D721Med (cell line): ENCODE results near the gene BCO2.

Source experiments
- DNase-seq: peaks from one replicate; pipeline ENCODE4 v3.0.0; 2011; ENCODE audit warnings: low spot score; ENCODE audit not compliant: insufficient read length
- FAIRE-seq: peaks from 2 replicates; lab custom pipeline; 2011; peaks lifted over from hg19 to GRCh38; lab: Jason Lieb, UNC
- TF ChIP-seq, protein P1 (sequence below): IDR thresholded peaks from 2 replicates; pipeline ENCODE4 v1.5.1; 2012; ENCODE audit warnings: mild to moderate bottlenecking, control low read depth; ENCODE audit not compliant: insufficient read depth; ENCODE audit errors: missing control alignments

BCO2 gene, protein sequence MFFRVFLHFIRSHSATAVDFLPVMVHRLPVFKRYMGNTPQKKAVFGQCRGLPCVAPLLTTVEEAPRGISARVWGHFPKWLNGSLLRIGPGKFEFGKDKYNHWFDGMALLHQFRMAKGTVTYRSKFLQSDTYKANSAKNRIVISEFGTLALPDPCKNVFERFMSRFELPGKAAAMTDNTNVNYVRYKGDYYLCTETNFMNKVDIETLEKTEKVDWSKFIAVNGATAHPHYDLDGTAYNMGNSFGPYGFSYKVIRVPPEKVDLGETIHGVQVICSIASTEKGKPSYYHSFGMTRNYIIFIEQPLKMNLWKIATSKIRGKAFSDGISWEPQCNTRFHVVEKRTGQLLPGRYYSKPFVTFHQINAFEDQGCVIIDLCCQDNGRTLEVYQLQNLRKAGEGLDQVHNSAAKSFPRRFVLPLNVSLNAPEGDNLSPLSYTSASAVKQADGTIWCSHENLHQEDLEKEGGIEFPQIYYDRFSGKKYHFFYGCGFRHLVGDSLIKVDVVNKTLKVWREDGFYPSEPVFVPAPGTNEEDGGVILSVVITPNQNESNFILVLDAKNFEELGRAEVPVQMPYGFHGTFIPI

DNA sequence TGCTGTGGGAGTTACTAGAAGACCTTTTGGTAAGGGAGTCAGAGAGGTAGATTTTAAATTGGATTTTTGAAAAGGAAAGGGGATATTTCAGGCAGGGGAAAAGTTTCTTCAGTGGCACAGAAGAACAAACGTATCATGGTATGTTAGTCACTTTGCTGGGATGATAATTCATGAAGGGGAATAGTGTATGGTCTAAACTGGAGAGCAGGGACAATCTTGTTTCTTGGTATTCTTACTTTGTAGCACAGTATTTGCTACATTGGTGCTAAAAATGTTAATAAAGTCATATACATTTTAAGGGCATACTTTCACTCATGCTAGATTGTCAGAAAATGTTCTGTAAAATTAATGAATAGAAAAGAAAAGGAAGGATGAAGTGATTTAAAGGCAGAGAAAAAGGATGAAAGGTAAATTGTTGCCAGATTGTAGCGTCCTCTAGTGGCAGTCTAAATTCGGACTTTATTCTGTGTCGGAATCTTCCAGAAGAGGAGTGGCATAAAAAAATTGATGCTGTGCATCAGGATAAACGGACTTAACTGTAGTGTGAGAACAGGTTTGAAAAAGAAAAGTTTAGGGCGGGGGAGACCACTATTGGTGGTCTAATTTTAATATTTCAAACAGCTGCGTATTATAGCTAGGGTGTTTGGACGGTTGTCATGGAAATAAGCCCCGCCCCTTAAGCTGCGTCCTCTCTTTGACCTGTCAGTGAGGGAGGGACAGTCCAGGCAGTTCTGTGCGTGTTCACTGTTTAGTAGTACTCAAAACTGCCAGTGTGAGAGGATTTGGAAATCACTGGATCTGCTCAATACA lies at the start of gene BCO2:
Gene BCO2, plus strand, starts transcription at position 724 of the 810 bp plus-strand sequence. CDS start 90 bp downstream, outside the sequence.
- FAIRE-seq (peak; percentile 56), DNase-seq (no peak)
- TF ChIP-seq, protein P1, sequence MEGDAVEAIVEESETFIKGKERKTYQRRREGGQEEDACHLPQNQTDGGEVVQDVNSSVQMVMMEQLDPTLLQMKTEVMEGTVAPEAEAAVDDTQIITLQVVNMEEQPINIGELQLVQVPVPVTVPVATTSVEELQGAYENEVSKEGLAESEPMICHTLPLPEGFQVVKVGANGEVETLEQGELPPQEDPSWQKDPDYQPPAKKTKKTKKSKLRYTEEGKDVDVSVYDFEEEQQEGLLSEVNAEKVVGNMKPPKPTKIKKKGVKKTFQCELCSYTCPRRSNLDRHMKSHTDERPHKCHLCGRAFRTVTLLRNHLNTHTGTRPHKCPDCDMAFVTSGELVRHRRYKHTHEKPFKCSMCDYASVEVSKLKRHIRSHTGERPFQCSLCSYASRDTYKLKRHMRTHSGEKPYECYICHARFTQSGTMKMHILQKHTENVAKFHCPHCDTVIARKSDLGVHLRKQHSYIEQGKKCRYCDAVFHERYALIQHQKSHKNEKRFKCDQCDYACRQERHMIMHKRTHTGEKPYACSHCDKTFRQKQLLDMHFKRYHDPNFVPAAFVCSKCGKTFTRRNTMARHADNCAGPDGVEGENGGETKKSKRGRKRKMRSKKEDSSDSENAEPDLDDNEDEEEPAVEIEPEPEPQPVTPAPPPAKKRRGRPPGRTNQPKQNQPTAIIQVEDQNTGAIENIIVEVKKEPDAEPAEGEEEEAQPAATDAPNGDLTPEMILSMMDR: peak; percentile 57

DNA sequence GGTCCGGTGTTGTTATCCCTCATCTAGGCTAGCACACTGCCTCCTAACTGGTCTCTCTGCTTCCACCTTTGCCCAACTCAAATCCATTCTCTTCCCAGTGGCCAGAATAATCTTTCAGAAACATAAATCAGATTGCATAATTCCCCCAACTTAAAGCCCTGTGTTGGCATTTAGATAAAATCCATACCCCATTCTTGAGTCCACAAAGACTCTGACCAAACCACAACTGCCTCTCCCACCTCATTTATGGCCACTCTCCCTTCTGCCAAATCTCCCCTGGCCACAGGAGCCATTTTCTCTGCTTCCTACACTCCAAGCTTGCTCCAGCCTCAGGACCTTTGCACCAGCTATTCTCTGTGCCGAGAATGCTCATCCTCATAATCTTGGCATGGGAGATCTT lies 48.3 kb upstream of the BCO2 start:
- TF ChIP-seq, protein P1: no peak
- no peak for FAIRE-seq

DNA sequence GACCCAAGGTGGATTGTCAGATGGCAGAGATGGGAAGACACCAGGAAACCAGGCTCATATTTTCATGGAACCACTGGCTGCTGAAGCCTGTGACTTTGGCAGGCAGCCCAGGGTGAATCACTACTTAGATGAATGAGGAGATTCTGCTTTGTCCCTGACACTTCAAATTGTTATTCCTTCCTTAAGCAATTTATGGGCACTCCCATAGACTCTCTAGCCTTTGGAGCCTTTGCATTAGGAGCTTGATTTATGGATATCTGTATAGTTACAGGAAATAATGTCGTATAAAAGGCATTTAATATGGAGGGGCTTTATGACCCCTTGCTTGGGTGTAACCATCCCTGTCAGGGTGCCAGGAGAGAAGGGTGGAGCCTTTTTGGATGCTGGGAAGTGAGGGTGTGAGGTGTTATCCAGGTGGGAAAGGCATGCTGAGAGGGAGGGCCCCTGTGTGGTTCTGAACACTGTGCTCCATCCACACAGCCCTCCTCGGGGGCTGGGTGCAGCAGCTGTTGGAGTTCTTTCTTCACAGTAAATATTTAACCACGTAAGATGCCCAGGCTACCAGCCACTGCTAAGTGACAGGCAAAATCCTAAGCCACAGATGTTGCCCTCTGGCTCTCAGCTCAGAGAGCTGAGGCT lies 46.7 kb upstream of the BCO2 start:
- FAIRE-seq (no peak), DNase-seq (no peak)

More for the DNA sequence above, 48.3 kb upstream of the BCO2 start:
- DNase-seq: no peak

DNA sequence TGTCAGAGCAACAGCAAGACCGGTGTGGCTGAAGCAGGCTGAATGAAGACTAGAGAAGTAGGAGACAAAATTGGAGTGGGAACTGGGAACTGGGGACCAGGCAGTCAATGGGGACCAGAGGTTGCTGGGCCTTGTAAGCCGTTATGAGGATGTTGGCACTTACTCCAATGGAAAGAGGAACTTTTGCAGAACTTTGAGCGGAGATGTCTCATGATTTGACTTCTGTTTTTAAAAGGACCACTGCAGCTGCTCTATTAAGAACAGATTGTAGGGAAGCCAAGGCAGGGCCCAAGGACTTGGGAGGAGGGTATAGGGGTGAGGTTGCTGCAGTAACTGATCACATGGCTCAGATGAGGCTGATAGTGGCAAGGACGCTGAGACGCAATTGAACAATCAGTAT lies 45.7 kb upstream of the BCO2 start:
- TF ChIP-seq, protein P1: no peak
- FAIRE-seq (no peak), DNase-seq (no peak)

More for the DNA sequence above, 46.7 kb upstream of the BCO2 start:
- TF ChIP-seq, protein P1: no peak

DNA sequence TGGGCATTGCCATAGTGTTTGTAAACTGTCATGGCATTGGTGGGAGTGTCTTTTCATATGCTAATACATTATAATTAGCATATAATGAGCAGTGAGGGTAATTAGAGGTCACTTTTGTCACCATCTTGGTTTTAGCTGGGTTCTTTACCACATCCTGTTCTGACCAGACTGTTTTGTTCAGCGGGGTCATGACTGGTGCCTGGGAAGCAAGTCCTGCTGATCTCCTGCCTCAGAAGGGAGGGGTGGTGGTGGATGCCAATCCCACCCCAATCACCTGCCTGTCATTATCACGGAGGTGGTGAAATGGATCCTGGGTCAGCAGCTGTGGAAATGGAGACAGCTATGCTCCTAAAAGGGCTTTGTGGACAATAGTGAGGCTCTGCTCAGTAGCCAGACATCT lies 42.6 kb upstream of the BCO2 start:
- FAIRE-seq (no peak), DNase-seq (no peak)
- TF ChIP-seq, protein P1: no peak

DNA sequence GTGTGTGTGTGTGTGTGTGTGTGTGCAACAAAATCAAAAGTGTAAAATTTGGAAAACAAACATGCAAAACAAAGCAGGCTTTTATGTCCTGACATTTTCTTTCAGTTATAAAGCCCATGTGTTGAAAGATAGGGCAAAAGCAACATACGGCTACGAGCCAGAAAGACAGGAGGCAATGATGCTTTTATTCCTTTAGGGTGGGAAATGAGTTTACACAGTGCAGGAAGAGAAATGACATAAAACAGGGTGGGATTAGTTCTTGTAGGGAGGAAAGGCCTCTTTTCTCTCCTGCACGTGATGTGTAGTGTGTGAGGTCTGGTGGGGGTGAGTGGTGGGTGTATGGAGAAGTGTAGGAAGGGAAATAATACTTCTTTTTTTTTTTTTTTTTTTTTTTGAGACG lies 40.8 kb upstream of the BCO2 start:
- TF ChIP-seq, protein P1: no peak
- FAIRE-seq: no peak
- DNase-seq: no peak
